Uterus (tissue), 2 donors: Measurements from ENCODE around the gene KCNK2.

Experiments
- CTCF ChIP-seq, 4 experiments: fragments of 200-600 bp in 2 of 4; fragments of 450-650 bp in 2 of 4; sonication (generic) in 2 of 4; IDR thresholded peaks; one replicate each; pipeline ENCODE4 v1.5.1; 2016 to 2019; ENCODE audit warnings: antibody characterized with exemption in 4 of 4, mild to moderate bottlenecking in 2 of 4, moderate library complexity in 1 of 4
- POLR2A ChIP-seq, 2 donors: fragments of 450-650 bp; IDR thresholded peaks; one replicate each; pipeline ENCODE4 v1.6.1; 2016; ENCODE audit warnings: antibody characterized with exemption in 2 of 2, mild to moderate bottlenecking in 1 of 2, moderate library complexity in 1 of 2

DNA sequence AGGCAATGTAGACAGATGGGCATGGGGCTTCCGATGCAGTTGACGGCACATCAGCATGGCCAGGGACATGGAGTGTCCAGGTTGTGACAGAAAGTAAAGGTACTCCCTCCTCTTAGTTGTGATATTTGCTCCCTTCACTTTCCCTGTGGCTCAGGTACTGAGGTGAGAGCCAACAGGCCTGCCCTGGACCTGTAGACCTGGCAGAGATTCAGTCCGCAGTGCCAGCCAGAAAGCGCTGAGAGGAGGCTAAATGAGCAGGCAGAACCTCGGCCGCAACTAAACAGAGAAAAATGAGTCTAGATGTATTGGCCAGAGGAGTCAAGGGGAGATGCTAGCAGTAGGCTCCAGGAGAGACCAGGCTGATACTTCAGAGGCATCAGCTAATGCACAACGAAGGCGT is 22.6 kb upstream of the KCNK2 start:
- TF ChIP-seq CTCF (IDR thresholded peaks at IDR 0.05) (no peak), POLR2A (IDR thresholded peaks at IDR 0.05) (no peak)
